Measurements from ENCODE around the gene RNF123.

The RNF123 gene

DNA sequence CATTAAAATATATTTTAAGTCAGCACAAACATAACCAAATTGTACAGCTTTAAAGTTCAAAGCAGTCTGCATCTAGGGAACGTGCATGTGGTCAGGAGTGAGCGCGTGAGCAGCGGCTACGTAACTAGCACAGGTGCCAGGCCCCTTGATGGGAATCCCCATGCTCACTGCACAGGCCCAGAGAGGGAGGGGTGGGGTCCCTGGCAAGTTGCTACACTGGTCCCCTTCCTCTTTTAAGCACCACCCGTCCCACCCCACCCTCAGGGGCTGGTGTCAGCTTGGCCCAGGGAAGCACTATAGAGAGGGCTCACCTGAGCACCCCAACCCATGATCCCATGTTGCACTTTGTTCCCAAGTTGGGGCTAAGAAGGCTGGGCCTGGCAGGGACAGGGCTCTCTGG, 35.2 kb downstream of the RNF123 start:
- TF ChIP-seq, protein P1, sequence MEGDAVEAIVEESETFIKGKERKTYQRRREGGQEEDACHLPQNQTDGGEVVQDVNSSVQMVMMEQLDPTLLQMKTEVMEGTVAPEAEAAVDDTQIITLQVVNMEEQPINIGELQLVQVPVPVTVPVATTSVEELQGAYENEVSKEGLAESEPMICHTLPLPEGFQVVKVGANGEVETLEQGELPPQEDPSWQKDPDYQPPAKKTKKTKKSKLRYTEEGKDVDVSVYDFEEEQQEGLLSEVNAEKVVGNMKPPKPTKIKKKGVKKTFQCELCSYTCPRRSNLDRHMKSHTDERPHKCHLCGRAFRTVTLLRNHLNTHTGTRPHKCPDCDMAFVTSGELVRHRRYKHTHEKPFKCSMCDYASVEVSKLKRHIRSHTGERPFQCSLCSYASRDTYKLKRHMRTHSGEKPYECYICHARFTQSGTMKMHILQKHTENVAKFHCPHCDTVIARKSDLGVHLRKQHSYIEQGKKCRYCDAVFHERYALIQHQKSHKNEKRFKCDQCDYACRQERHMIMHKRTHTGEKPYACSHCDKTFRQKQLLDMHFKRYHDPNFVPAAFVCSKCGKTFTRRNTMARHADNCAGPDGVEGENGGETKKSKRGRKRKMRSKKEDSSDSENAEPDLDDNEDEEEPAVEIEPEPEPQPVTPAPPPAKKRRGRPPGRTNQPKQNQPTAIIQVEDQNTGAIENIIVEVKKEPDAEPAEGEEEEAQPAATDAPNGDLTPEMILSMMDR (conservative IDR thresholded peaks at IDR 0.05; ENCODE audit: low read depth, low read length), result no peak
- peak overlapping the region; percentile 79 for H3K4me3 ChIP-seq (ENCODE audit: low read depth, low read length)
- no peak for DNase-seq (ENCODE audit: low read depth)

DNA sequence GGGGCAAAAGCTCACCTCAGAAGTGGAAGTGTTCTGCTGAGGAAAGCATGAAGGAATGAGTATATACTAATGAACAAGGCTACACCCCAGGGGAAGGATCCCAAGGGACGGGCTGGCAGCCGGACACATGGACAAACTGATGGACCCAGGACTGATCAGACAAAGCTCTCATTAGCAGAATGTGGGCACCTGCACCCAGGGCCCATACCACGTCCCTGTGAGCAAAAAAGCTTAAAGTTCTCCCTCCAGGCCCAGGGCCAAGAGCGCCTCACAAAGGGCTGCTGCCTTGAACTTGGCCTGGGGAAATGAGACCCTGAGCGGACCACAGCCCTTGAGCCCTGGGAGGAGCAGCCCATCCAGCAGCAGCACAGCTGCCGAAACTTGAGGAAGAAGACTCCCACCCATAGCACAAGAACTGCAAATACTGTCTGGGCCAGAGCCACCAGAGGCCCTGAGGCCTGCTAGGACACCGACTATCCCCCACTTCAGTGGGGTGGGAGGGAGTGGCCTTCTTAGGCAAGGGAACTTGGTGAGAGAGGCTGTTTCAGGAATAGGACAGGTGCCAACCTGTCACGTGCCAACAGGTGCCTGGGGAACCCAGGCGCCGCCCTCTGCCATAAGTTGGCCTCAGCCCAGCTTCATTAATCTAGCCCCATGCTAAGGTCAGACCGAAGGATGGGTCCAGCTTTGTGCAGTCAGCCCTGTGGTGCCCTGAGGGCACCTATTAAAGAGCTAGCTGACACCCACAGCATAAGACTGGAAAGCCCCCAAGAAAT, 36.7 kb downstream of the RNF123 start:
- TF ChIP-seq, protein P1 (conservative IDR thresholded peaks at IDR 0.05; ENCODE audit: low read depth, low read length), result no peak
- no peak for DNase-seq (ENCODE audit: low read depth)

DNA sequence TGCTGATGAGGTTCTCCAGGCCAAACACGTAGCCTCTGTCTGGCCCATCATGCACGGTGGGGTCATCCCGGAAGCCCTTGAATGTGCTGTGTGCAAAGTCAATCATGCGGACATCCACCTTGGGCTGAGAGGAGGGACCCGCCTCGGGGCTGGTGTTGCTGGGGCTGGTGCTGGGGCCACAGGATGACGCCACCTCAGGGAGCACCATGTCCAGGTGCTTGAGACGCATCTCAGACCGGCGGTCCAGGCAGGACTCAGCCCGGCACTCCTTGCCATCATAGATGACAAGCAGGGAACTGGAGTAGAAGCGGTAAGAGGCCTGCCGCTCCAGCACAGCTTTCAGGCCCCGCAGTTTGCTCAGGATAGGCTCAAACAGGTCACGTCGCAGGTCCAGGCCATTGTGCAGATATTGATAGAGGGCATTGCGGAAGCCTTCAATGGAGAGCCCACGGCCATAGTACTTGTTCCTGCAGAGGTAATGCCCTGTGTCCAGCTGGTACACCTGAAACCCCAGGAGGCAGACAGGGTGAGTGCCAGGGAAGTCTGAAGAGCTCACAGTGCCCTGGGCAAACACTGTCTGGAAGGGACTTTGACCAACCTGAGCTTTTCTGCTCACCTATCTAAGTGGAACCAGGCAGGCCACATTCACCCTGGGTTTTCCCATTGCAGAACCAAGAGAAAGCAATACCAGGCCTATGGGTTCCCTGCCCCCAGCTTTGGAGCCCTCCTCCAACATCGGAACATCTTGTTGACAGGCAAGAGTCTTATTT, 38.0 kb downstream of the RNF123 start:
- TF ChIP-seq, protein P1 (conservative IDR thresholded peaks at IDR 0.05; ENCODE audit: low read depth, low read length), result no peak
- no peak overlapping the region for H3K4me3 ChIP-seq (ENCODE audit: low read depth, low read length)

More for the DNA sequence above, 36.7 kb downstream of the RNF123 start:
- H3K4me3 ChIP-seq (ENCODE audit: low read depth, low read length), result no peak overlapping the region

DNA sequence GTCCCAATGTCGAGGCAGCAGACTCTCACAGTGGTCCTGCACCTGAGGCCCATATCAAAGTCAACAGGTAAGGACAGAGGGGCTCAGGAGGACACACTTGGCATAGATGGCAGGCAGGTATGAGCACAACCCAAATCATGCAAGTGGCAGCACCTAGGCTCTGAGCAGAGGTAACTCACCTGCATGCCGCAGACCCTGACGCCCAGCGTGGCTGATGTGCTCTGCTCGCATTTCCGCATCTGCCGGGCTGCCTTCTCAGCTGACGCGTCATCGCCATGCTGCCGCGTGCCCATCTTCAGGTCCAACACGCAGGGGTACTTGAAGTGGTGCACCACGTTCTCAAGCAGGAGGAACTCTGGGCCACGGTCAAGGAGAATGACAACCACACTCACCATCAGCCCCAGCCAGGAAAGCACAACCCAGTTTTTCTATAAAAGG, 38.6 kb downstream of the RNF123 start:
- no peak for DNase-seq (ENCODE audit: low read depth)
- no peak overlapping the region for H3K4me3 ChIP-seq (ENCODE audit: low read depth, low read length)

More for the DNA sequence above, 38.0 kb downstream of the RNF123 start:
- DNase-seq (ENCODE audit: low read depth), result no peak

DNA sequence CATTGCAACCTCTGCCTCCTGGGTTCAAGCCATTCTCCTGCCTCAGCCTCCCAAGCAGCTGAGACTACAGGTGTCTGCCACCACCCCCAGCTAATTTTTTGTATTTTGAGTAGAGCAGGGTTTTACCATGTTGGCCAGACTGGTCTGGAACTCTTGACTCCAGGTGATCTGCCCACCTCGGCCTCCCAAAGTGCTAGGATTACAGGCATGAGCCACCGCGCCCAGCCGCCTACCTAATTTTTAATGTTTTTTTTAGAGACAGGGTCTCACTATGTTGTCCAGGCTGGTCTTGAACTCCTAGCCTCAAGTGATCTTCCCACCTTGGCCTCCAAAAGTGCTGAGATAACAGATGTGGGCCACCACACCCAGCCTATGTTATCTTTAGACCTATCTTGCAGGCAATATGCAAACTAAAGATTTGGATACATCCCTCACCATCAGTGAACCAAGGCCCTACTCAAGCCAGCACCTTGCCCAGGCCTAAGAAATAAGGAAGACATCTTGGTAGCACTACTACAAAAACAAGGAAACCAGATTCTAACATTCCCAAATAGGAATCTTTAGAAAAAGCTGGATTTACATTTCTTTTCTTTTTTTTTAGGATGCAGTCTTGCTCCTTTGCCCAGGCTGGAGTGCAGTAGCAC, 40.7 kb downstream of the RNF123 start:
- H3K4me3 ChIP-seq (ENCODE audit: low read depth, low read length), result no peak overlapping the region
- no peak for DNase-seq (ENCODE audit: low read depth)
- TF ChIP-seq, protein P1 (conservative IDR thresholded peaks at IDR 0.05; ENCODE audit: low read depth, low read length), result no peak

More for the DNA sequence above, 38.6 kb downstream of the RNF123 start:
- TF ChIP-seq, protein P1 (conservative IDR thresholded peaks at IDR 0.05; ENCODE audit: low read depth, low read length), result no peak

DNA sequence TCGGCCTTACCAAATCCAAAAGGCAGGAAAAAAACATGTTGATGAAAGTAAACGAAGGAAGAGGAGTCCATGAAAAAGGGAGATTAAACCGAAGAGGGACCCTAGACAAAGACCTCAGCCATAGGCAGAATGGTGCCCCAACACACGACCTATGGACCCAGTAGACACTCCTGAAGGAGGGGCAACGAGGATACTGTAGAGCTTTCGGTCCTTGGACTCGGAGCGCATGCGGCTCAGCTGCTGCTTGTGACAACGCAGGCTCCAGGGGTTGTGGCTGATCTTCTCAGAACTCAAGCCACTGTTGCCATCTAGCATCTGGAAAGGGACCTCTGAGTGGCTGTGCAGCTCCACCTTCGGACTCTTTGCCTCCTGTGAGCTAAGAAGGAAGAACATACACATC, 43.2 kb downstream of the RNF123 start:
- H3K4me3 ChIP-seq (ENCODE audit: low read depth, low read length), result no peak overlapping the region
- TF ChIP-seq, protein P1 (conservative IDR thresholded peaks at IDR 0.05; ENCODE audit: low read depth, low read length), result no peak
- no peak for DNase-seq (ENCODE audit: low read depth)
